PC-3 (cell line): ENCODE data around the gene RSBN1L. TPM values are rescaled to one million over a fixed set of nuclear protein-coding genes. Genes with fewer than 3 reads are reported as not detected.

Source experiments
- ATAC-seq: fragments of 200-7000 bp; cut with Tn5 transposase; 2 replicates; pipeline ENCODE4 v1.9.1; 2020; ENCODE audit warnings: mild to moderate bottlenecking, moderate library complexity
- BruUV-seq: library from RNA; stranded (reverse); fragments of 400-500 nt; replicated peaks from 2 replicates; lab custom pipeline; 2021; lab: Mats Ljungman, UMichigan
- CTCF ChIA-PET: fragments of 300-600 bp; sonication (Branson Sonifier 250); formaldehyde crosslinking; loops from one replicate; lab custom pipeline; 2022; ENCODE audit warnings: antibody characterized with exemption; lab: Charles Lee
- POLR2A ChIA-PET: fragments of 300-600 bp; sonication (Branson Sonifier 250); formaldehyde crosslinking; loops from one replicate; lab custom pipeline; 2022; ENCODE audit warnings: antibody characterized with exemption; ENCODE audit not compliant: unreplicated experiment; lab: Charles Lee
- DNase-seq: peaks from one replicate; pipeline ENCODE4 v3.0.0-alpha.2; 2015
- H2AFZ ChIP-seq: fragments of 300-600 bp; sonication (generic); 2 replicates; pipeline ENCODE4 v1.6.0; 2016; ENCODE audit warnings: antibody characterized with exemption, low read length
- H3F3A ChIP-seq: fragments of 300-600 bp; sonication (generic); one replicate; pipeline ENCODE4 v1.6.0; 2017; ENCODE audit warnings: antibody characterized with exemption, low read length, control low read depth, mild to moderate bottlenecking; ENCODE audit not compliant: unreplicated experiment
- H3K27ac ChIP-seq: fragments of 300-600 bp; sonication (generic); 2 replicates; pipeline ENCODE4 v1.5.1; 2016; ENCODE audit warnings: mild to moderate bottlenecking, low read length
- H3K27me3 ChIP-seq: fragments of 300-600 bp; sonication (generic); 2 replicates; pipeline ENCODE4 v1.6.1; 2016; ENCODE audit warnings: low read length, mixed read lengths
- H3K36me3 ChIP-seq: fragments of 300-600 bp; sonication (generic); 2 replicates; pipeline ENCODE4 v1.6.1; 2016; ENCODE audit warnings: low read depth, mixed run types, low read length, mixed read lengths
- H3K4me1 ChIP-seq: fragments of 300-600 bp; sonication (generic); 2 replicates; pipeline ENCODE4 v1.5.1; 2016; ENCODE audit warnings: low read length; ENCODE audit not compliant: insufficient read depth
- H3K4me2 ChIP-seq: fragments of 300-600 bp; sonication (generic); 2 replicates; pipeline ENCODE4 v1.6.0; 2016; ENCODE audit warnings: low read length
- H3K4me3 ChIP-seq: fragments of 300-600 bp; sonication (generic); 2 replicates; pipeline ENCODE4 v1.5.1; 2016; ENCODE audit warnings: mild to moderate bottlenecking, low read length, mixed read lengths
- H3K79me2 ChIP-seq: fragments of 300-600 bp; sonication (generic); 2 replicates; pipeline ENCODE4 v1.6.1; 2017; ENCODE audit warnings: low read length, mixed read lengths
- H3K9ac ChIP-seq: fragments of 300-600 bp; sonication (generic); 2 replicates; pipeline ENCODE4 v1.6.0; 2016; ENCODE audit warnings: mild to moderate bottlenecking, low read length
- H3K9me2 ChIP-seq: fragments of 300-600 bp; sonication (generic); replicated peaks from 2 replicates; pipeline ENCODE4 v1.6.1; 2016; ENCODE audit warnings: mixed run types, low read length, mixed read lengths
- H3K9me3 ChIP-seq: fragments of 300-600 bp; sonication (generic); 2 replicates; pipeline ENCODE4 v1.6.1; 2016; ENCODE audit warnings: low read length, mixed read lengths
- H4K20me1 ChIP-seq: fragments of 300-600 bp; sonication (generic); 2 replicates; pipeline ENCODE4 v1.6.1; 2016; ENCODE audit warnings: low read length, mixed read lengths
- EZH2 ChIP-seq: fragments of 300-600 bp; sonication (generic); IDR thresholded peaks from one replicate; pipeline ENCODE4 v1.6.1; 2017; ENCODE audit warnings: antibody characterized with exemption, mild to moderate bottlenecking, low read length; ENCODE audit not compliant: unreplicated experiment
- EZH2phosphoT487 ChIP-seq: fragments of 300-600 bp; sonication (generic); IDR thresholded peaks from 2 replicates; pipeline ENCODE4 v1.6.1; 2018; ENCODE audit warnings: mild to moderate bottlenecking, antibody characterized with exemption, low read length, borderline replicate concordance
- intact Hi-C: fragments of 100-400 bp; cut with micrococcal nuclease; formaldehyde crosslinking; loops from 2 replicates; pipeline ENCODE4 v1.9.0; 2023
- total RNA-seq: library from RNA; depleted of rRNA; stranded (reverse); fragments of >200 nt; gene quantifications from 2 replicates; pipeline ENCODE4 v1.2.3, GENCODE V29; 2014
- TF ChIP-seq, protein P1 (sequence below): fragments of 300-600 bp; sonication (generic); conservative IDR thresholded peaks from 2 replicates; pipeline ENCODE4 v1.5.1; 2017; ENCODE audit warnings: antibody characterized with exemption, low read depth, mild to moderate bottlenecking, low read length

RSBN1L gene
- total RNA-seq, 1 experiment from 2014 or later, result 6.9 TPM

- Histone ChIP-seq H3K36me3 (no peaks in the 10 kb centered on the region), H3K27me3 (no peaks in the 10 kb centered on the region), H3K4me1 (peaks cover 3% of the 10 kb centered on the region), H3K4me2 (no peak overlapping the region), H3K27ac (no peak overlapping the region), H2AFZ (no peak overlapping the region), H3K9me2 (no peaks in the 10 kb centered on the region), H3K4me3 (no peak overlapping the region), H3K9me3 (no peaks in the 10 kb centered on the region), H3K79me2 (no peaks in the 10 kb centered on the region), H3K9ac (no peak overlapping the region), H3F3A (no peaks in the 10 kb centered on the region), H4K20me1 (no peaks in the 10 kb centered on the region)
- BruUV-seq, result no TSS peak
- ChIA-PET POLR2A (no interaction called here), CTCF (interaction anchor here (0.6 kb wide), 1 partner anchor 88 kb away, joined by 7 read pairs; no protein-coding TSS in a partner anchor)
- TF ChIP-seq, protein P1, sequence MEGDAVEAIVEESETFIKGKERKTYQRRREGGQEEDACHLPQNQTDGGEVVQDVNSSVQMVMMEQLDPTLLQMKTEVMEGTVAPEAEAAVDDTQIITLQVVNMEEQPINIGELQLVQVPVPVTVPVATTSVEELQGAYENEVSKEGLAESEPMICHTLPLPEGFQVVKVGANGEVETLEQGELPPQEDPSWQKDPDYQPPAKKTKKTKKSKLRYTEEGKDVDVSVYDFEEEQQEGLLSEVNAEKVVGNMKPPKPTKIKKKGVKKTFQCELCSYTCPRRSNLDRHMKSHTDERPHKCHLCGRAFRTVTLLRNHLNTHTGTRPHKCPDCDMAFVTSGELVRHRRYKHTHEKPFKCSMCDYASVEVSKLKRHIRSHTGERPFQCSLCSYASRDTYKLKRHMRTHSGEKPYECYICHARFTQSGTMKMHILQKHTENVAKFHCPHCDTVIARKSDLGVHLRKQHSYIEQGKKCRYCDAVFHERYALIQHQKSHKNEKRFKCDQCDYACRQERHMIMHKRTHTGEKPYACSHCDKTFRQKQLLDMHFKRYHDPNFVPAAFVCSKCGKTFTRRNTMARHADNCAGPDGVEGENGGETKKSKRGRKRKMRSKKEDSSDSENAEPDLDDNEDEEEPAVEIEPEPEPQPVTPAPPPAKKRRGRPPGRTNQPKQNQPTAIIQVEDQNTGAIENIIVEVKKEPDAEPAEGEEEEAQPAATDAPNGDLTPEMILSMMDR, result no peak
- TF ChIP-seq EZH2phosphoT487, result no peak
- no peak for TF ChIP-seq EZH2
- intact Hi-C loops, result no loop called here
- ATAC-seq, result peak; percentile 42; the same call in 1 of the 2 replicates
- DNase-seq, result no peak
These were observed 51.5 kb downstream of the RSBN1L start for GRCh38 chr7:77747718-77748117.

DNA sequence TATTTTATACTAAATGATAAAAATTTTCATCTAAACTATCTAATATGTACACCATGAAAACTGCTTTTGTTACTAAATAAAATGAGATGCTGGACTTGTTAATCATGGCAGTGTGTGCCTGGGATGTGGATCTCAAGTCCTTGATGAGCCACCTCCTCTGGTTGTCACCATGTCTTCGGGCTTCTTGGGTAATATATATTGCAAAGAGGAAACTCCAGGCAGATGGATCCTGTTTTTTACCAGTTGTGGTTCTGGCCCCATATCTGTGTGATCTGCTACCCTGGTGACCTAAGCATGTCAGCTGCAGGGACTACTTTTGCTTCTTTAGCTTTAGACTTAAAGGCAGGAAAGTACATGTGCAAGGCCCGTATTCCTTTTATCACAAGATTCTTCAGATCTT, 55.8 kb downstream of the RSBN1L start:
- no peaks in the 10 kb centered on the region for H3K36me3 ChIP-seq
- BruUV-seq, result no TSS peak
- H3K27me3 ChIP-seq, result no peaks in the 10 kb centered on the region
- H4K20me1 ChIP-seq, result no peaks in the 10 kb centered on the region
- ChIA-PET CTCF (no interaction called here), POLR2A (no interaction called here)
- no peak for DNase-seq
- TF ChIP-seq EZH2 (no peak), EZH2phosphoT487 (no peak)
- TF ChIP-seq, protein P1, result no peak
- H3K79me2 ChIP-seq, result peaks cover 8% of the 10 kb centered on the region; the same call in 1 of the 2 replicates
- no peaks in the 10 kb centered on the region for H3K9me2 ChIP-seq
- H3K4me2 ChIP-seq, result no peak overlapping the region
- no peak overlapping the region for H3K4me3 ChIP-seq
- H3K9ac ChIP-seq, result no peak overlapping the region
- H2AFZ ChIP-seq, result no peak overlapping the region
- no peaks in the 10 kb centered on the region for H3K9me3 ChIP-seq
- peaks cover 10% of the 10 kb centered on the region for H3K4me1 ChIP-seq
- H3F3A ChIP-seq, result no peaks in the 10 kb centered on the region
- ATAC-seq, result no peak
- H3K27ac ChIP-seq, result no peak overlapping the region
- intact Hi-C loops, result loop anchor here (10.0 kb wide), 1 partner anchor 387 kb away; no protein-coding TSS in a partner anchor

DNA sequence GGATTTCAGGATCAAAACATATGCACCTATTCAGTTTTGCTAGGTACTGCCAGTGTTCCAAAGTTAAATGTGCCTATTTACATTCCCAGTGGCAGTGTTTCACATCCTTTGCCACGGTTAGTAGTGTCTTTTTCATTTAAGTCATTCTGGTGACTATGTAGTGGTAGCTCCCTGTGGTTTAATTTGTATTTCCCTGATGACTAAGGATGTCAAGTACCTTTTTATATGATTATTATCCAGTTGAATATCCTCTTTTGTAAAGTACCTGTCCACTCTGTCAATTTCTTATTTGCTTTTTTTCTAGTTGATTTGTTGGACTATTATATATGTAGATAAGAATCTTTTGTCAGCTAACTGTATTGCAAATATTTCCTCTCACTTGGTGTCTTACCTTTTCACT, 56.9 kb downstream of the RSBN1L start:
- Histone ChIP-seq H3K27ac (no peak overlapping the region), H3K9ac (no peak overlapping the region), H4K20me1 (no peaks in the 10 kb centered on the region), H3K79me2 (peaks cover 8% of the 10 kb centered on the region; the same call in 1 of the 2 replicates), H3K4me3 (no peak overlapping the region), H3K27me3 (no peaks in the 10 kb centered on the region), H2AFZ (no peak overlapping the region), H3K9me2 (no peaks in the 10 kb centered on the region), H3K36me3 (no peaks in the 10 kb centered on the region), H3F3A (no peaks in the 10 kb centered on the region), H3K9me3 (no peaks in the 10 kb centered on the region), H3K4me2 (no peak overlapping the region), H3K4me1 (peaks cover 10% of the 10 kb centered on the region)
- CTCF ChIA-PET, result interaction anchor here (1.5 kb wide), 1 partner anchor 102 kb away, joined by 5 read pairs; no protein-coding TSS in a partner anchor
- no peak for TF ChIP-seq EZH2phosphoT487
- TF ChIP-seq EZH2, result no peak
- TF ChIP-seq, protein P1, result no peak
- ATAC-seq (peak; percentile 93), DNase-seq (peak; percentile 47)
- POLR2A ChIA-PET, result interaction anchor here (0.6 kb wide), 2 partner anchors 85 to 337 kb away, joined by 4 to 7 read pairs; no protein-coding TSS in a partner anchor
- no TSS peak for BruUV-seq
- intact Hi-C loops, result loop anchor here (10.0 kb wide), 1 partner anchor 388 kb away; no protein-coding TSS in a partner anchor
